ENCODE results near the gene WDR41.

The WDR41 gene

DNA sequence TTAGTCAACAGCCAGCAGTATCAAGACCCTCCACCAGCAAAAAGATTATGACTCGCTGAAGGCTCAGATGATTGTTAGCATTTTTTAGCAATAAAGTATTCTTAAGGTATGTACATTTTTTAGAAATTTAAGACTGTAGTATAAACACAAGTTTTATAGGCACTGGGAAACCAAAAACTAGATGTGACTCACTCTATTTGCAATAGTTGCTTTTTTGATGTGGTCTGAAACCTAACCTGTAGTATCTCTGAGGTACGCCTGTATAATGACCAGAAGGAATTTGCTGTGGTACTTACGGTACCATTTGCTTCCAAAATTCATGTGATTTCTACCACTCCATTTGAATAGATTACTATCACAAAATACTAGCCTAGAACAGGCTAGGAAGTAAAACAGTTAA is 60.8 kb downstream of the WDR41 start:
- H3K36me3 Mint-ChIP-seq (ENCODE audit: low read depth), result peaks cover 72% of the 10 kb centered on the region
- no peak overlapping the region for H3K4me3 Mint-ChIP-seq
- H3K27me3 Mint-ChIP-seq, result no peaks in the 10 kb centered on the region
- no peaks in the 10 kb centered on the region for H3K4me1 Mint-ChIP-seq (ENCODE audit: low read depth)
- H3K9me3 Mint-ChIP-seq, result no peaks in the 10 kb centered on the region
- intact Hi-C loops (cut with micrococcal nuclease), result no loop called here
- no peak overlapping the region for H3K27ac Mint-ChIP-seq

DNA sequence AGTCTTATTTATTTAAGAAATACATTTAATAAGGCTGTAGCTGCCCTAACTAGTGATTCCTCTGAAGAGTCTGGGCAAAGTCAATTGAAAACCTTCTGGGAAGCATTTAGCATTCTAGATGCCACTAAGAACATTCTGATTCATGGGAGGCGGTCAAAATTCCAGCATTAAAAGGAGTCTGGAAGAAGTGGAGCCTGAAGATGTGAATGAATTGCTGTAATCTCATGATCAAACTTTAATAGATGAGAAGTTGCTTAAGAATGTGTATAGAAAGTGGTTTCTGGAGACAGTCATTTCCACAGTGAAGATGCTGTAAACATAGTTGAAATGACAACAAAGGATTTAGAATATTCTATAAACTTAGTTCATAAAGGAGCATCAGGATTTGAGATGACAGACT is 61.4 kb downstream of the WDR41 start:
- Mint-ChIP-seq H3K27me3 (no peaks in the 10 kb centered on the region), H3K9me3 (no peaks in the 10 kb centered on the region), H3K4me3 (no peak overlapping the region), H3K4me1 (ENCODE audit: low read depth) (no peaks in the 10 kb centered on the region), H3K36me3 (ENCODE audit: low read depth) (peaks cover 72% of the 10 kb centered on the region), H3K27ac (no peak overlapping the region)
- intact Hi-C loops (cut with micrococcal nuclease), result no loop called here

DNA sequence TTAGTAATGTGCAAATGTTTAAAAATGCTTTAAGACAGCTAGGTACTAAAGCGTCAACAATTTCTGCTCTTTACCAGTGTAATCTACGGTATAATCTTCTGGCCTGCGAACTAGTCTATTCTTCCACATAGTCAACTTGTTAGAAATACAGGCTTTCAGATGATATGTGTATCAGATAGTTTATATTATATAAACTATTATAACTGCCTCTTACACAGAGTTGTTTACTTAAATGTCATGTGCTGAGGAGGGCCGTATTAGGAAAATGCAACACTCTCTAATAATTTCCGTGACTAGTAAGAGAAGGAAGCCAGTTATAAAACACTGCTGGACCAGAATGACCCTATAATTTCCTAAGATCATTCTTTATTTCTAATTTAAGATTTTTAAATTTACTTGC is 63.6 kb downstream of the WDR41 start:
- H3K27ac Mint-ChIP-seq, result no peak overlapping the region
- intact Hi-C loops (cut with micrococcal nuclease), result no loop called here
- peaks cover 69% of the 10 kb centered on the region for H3K36me3 Mint-ChIP-seq (ENCODE audit: low read depth)
- no peaks in the 10 kb centered on the region for H3K9me3 Mint-ChIP-seq
- H3K4me3 Mint-ChIP-seq, result no peak overlapping the region
- H3K4me1 Mint-ChIP-seq (ENCODE audit: low read depth), result no peaks in the 10 kb centered on the region
- H3K27me3 Mint-ChIP-seq, result no peaks in the 10 kb centered on the region

DNA sequence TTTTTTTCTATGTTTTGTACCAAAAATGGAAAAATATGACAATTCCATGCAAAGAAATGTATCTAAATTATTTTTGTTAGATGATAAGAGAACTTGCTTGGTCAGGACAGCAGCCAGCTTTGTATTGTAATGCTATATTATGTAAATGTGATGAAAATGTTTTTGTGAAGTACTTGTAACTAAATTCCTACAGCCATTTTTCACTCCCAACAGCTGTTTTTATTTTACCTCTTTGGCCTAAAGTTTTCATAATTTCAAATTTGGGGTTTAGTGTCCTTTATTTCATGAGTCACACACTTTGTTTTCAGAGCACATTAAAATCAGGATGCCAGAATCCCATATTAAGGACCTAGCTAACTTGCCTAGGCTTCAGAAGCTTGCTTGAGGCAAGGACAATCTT is 64.1 kb downstream of the WDR41 start:
- Mint-ChIP-seq H3K4me3 (no peak overlapping the region), H3K36me3 (ENCODE audit: low read depth) (peaks cover 64% of the 10 kb centered on the region), H3K4me1 (ENCODE audit: low read depth) (no peaks in the 10 kb centered on the region), H3K27me3 (no peaks in the 10 kb centered on the region), H3K27ac (no peak overlapping the region), H3K9me3 (no peaks in the 10 kb centered on the region)
- intact Hi-C loops (cut with micrococcal nuclease), result no loop called here

DNA sequence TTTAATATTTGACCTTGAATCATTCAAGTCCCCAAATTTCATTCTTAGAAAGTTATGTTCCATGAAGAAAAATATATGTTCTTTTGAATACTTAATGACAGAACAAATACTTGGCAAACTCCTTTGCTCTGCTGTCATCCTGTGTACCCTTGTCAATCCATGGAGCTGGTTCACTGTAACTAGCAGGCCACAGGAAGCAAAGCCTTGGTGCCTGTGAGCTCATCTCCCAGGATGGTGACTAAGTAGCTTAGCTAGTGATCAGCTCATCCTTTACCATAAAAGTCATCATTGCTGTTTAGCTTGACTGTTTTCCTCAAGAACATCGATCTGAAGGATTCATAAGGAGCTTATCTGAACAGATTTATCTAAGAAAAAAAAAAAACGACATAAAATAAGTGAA is 65.4 kb downstream of the WDR41 start:
- Mint-ChIP-seq H3K27ac (no peak overlapping the region), H3K27me3 (no peaks in the 10 kb centered on the region), H3K4me1 (ENCODE audit: low read depth) (no peaks in the 10 kb centered on the region), H3K36me3 (ENCODE audit: low read depth) (peaks cover 53% of the 10 kb centered on the region), H3K4me3 (no peak overlapping the region), H3K9me3 (no peaks in the 10 kb centered on the region)
- intact Hi-C loops (cut with micrococcal nuclease), result no loop called here

DNA sequence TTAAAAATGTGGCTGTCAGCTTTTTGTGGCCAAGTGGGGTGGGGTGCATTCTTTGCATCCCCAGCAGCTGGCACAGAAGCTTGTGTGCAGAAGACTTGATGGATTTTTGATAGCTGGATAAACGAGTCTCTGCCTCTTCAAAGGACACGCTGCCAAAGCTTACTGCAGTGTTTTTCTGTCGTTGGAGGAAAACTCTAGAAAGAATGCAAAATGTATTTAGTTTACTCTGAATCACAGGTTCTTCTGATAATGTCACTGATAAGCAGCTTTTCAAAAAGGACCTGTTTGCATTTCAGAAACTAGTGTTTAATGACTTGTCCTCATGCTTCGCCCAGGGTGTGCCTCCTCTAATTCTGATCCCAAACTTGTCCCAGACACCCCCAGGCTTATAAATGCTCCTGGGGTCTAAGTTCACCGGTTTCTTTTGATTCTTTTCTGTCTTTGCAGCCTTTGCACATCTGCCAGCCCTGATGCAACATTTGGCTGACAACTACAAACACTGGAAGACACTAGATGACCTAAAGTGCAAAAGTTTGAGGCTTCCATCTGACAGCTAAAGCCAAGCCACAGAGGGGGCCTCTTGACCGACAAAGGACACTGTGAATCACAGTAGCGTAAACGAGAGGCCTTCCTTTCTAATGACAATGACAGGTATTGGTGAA is 66.0 kb downstream of the WDR41 start:
- Mint-ChIP-seq H3K4me1 (ENCODE audit: low read depth) (no peaks in the 10 kb centered on the region), H3K36me3 (ENCODE audit: low read depth) (peaks cover 48% of the 10 kb centered on the region), H3K4me3 (no peak overlapping the region), H3K9me3 (no peaks in the 10 kb centered on the region), H3K27ac (no peak overlapping the region), H3K27me3 (no peaks in the 10 kb centered on the region)
- intact Hi-C loops (cut with micrococcal nuclease), result no loop called here

DNA sequence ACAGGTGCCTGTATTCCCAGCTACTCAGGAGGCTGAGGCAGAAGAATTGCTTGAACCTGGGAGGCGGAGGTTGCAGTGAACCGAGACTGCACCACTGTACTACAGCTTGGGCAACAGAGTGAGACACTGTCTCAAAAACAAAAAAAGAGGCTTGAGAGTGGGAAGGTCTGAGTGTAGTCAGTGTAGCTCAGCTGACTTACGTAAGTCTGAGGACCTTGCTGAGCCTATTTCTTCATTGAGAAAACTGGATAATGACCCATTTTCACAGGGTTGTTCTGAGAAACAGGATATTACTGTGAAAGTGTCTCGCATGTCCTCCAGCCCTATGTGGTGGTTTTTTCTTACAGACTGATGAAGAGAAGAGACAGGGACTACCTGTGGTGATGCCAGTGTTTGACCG is 66.7 kb downstream of the WDR41 start:
- Mint-ChIP-seq H3K4me3 (no peak overlapping the region), H3K27ac (no peak overlapping the region), H3K4me1 (ENCODE audit: low read depth) (no peaks in the 10 kb centered on the region), H3K36me3 (ENCODE audit: low read depth) (peaks cover 43% of the 10 kb centered on the region), H3K27me3 (no peaks in the 10 kb centered on the region), H3K9me3 (no peaks in the 10 kb centered on the region)
- intact Hi-C loops (cut with micrococcal nuclease), result no loop called here

DNA sequence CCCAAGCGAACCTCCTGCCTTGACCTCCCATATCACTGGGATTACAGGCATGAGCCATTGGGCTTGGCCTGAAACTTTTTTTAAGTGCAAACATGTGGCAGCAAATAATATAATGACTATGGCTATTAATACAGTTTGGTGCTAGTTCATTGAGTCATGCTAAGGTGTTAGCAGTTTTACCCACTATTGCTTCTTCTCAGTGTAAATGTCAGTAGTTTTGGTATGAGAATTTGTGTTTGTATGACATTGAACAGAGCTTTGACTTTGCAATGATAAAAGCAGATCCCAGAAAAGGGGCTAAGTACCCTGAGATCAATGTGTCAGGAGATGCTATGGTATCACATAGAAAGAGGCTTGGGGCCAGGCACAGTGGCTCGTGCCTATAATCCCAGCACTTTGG is 67.2 kb downstream of the WDR41 start:
- no peaks in the 10 kb centered on the region for H3K9me3 Mint-ChIP-seq
- no peak overlapping the region for H3K4me3 Mint-ChIP-seq
- H3K4me1 Mint-ChIP-seq (ENCODE audit: low read depth), result no peaks in the 10 kb centered on the region
- peaks cover 40% of the 10 kb centered on the region for H3K36me3 Mint-ChIP-seq (ENCODE audit: low read depth)
- intact Hi-C loops (cut with micrococcal nuclease), result no loop called here
- no peak overlapping the region for H3K27ac Mint-ChIP-seq
- no peaks in the 10 kb centered on the region for H3K27me3 Mint-ChIP-seq

DNA sequence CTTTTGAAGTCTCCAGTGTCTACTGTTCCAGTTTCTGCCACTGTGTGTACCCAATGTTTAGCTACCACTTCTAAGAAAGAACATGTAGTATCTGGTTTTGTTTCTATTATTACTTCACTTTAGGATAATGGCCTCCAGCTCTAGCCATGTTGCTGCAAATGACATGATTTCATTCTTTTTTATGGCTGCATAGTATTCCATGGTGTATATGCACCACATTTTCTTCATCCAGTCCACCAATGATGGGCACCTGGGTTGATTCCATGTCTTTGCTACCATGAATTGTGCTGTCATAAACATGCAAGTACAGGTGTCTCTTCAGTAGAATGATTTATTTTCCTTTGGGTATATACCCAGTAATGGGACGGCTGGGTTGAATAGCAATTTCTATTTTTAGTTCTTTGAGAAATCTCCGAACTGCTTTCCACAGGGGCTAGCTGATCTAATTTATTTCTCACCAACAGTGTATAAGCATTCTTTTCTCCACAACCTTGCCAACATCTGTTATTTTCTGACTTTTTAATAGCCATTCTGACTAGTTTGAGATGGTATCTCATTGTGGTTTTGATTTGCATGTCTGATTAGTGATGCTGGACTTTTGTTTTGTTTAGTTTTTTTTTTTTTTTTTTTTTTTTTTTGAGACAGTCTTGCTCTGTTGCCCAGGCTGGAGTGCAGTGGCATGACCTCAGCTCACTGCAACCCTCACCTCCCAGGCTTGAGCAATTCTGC is 68.9 kb downstream of the WDR41 start:
- no peak overlapping the region for H3K27ac Mint-ChIP-seq
- peaks cover 32% of the 10 kb centered on the region for H3K36me3 Mint-ChIP-seq (ENCODE audit: low read depth)
- H3K4me1 Mint-ChIP-seq (ENCODE audit: low read depth), result no peaks in the 10 kb centered on the region
- no peaks in the 10 kb centered on the region for H3K9me3 Mint-ChIP-seq
- no peaks in the 10 kb centered on the region for H3K27me3 Mint-ChIP-seq
- intact Hi-C loops (cut with micrococcal nuclease), result no loop called here
- no peak overlapping the region for H3K4me3 Mint-ChIP-seq

DNA sequence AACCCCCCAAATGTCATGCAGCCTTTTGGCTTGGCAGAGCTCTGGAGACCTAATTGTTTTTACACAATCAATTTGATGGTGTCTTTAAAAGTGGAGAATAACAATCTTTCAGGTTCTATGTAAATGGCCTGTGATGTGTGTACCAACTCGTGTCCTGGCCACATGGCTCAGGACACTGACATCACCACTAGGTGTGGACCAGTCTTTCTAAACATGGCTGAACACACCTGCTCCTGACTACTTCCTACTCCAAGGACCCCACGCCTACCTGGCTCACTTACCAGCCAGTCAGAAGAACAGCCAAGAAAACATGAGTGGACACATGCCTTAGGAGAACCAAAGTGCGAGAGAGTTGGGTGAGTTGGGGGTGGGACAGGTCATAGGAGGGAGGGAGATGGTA is 71.2 kb downstream of the WDR41 start:
- Mint-ChIP-seq H3K4me1 (ENCODE audit: low read depth) (no peaks in the 10 kb centered on the region), H3K9me3 (no peaks in the 10 kb centered on the region), H3K36me3 (ENCODE audit: low read depth) (peaks cover 21% of the 10 kb centered on the region), H3K4me3 (no peak overlapping the region), H3K27ac (no peak overlapping the region), H3K27me3 (no peaks in the 10 kb centered on the region)
- intact Hi-C loops (cut with micrococcal nuclease), result no loop called here

DNA sequence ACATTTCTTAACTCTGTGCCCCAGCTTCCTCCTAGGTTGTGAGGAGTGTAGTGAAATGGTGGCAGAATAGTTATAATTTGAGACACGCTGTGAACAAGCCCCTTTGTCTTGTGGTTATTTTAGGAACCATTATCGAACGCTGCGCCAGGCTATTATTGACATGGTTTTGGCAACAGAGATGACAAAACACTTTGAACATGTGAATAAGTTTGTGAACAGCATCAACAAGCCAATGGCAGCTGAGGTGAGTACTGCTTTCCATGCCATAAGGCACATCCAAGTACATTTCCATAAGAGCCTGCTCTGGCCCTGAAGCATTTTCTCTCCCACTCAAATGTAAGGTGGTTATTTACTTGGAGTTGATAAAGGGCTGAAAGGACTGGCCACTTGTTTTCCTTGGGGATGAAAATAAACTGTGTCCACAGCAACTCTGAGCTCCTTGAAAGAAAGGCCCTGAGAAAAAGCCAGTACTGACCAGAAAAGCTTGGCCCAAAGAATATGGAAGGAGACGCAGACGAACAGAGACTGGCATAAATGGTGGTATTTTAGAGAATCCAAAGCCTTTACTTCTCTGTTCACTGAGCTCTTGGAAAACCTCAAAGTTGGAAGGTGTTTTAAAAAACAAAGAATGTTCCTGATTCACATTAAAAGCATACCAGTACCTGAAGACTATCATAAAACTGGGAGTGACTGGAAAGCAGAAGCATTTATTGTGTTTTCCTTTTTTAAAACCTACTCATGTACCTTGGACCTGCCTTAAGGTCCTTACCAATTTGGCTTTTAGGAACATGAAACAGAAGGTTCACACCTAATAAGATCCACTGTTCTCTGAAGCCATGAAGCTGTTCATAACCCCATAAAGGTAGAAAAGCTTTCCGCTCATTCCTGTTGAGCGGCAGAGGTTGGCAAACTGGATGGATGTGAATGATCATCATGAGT is 72.2 kb downstream of the WDR41 start:
- no peaks in the 10 kb centered on the region for H3K9me3 Mint-ChIP-seq
- intact Hi-C loops (cut with micrococcal nuclease), result no loop called here
- H3K36me3 Mint-ChIP-seq (ENCODE audit: low read depth), result peaks cover 10% of the 10 kb centered on the region
- H3K27me3 Mint-ChIP-seq, result no peaks in the 10 kb centered on the region
- H3K27ac Mint-ChIP-seq, result no peak overlapping the region
- H3K4me1 Mint-ChIP-seq (ENCODE audit: low read depth), result no peaks in the 10 kb centered on the region
- H3K4me3 Mint-ChIP-seq, result no peak overlapping the region

DNA sequence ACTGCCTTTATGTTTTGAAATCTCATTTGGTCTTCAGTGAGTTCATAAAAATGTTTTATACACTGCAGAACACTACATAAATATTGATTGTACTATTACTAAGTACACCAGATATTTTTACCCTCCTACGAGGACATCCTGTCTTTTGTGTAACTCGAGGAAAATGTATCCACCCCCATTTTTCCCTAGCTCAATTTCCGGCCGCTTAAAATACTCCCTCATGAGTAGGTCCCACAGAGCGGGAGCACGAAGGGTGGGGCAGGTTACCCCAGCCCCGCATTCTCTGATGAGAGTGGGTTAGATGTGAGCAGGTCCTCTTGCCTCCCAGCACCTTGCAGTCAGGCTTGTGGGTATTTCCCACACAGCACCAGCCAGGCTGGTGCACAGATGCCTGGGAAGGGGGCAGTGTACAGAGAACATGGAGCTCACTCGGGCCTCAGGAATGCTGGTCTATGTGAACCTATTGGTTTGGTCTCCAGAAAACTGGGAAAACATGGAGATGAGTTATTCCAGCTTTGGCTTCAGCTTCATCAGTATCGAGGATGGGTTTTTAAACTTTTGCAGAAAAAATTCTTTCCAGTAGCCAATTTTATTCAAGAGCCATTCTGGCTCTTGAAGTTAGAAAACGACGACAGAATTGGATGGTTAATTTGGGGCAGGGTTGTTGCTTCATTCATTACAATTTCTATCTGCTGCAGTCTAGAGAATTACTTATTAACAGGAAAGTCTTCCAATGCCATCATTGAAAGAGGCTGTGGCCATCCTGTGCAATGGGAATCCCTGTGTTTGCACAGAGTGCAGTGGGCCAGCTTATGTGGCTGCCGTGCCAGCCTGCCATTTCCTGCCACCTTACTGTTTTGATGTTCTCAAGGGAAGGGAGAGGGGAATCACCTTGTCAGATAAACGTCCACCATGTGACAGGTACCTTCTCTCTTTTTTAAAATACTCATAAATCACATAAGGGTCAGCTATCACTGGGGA is 73.2 kb downstream of the WDR41 start:
- Mint-ChIP-seq H3K27ac (no peak overlapping the region), H3K9me3 (no peaks in the 10 kb centered on the region), H3K36me3 (ENCODE audit: low read depth) (peaks cover 4% of the 10 kb centered on the region), H3K4me1 (ENCODE audit: low read depth) (no peaks in the 10 kb centered on the region), H3K4me3 (no peak overlapping the region), H3K27me3 (no peaks in the 10 kb centered on the region)
- intact Hi-C loops (cut with micrococcal nuclease), result no loop called here

DNA sequence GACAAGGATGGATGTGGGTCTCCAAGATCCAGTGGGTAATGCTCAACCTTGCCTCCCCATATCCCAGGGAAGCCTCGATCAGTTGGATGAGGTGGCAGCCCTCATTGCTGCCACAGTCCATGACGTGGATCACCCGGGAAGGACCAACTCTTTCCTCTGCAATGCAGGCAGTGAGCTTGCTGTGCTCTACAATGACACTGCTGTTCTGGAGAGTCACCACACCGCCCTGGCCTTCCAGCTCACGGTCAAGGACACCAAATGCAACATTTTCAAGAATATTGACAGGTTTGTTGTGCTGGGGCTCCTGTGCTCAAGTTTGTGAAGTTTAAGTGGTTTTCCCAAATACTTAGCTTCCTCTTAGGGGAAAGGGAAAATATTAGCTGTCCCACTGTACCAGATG is 74.0 kb downstream of the WDR41 start:
- no peaks in the 10 kb centered on the region for H3K36me3 Mint-ChIP-seq (ENCODE audit: low read depth)
- no peaks in the 10 kb centered on the region for H3K9me3 Mint-ChIP-seq
- intact Hi-C loops (cut with micrococcal nuclease), result no loop called here
- no peaks in the 10 kb centered on the region for H3K27me3 Mint-ChIP-seq
- no peaks in the 10 kb centered on the region for H3K4me1 Mint-ChIP-seq (ENCODE audit: low read depth)
- H3K27ac Mint-ChIP-seq, result no peak overlapping the region
- H3K4me3 Mint-ChIP-seq, result no peak overlapping the region

Measured in dendritic cell treated with granulocyte-macrophage colony-stimulating factor and Interleukin-4, amounts not matched to agents 40 ng/mL and 50 ng/mL, for 4 days (primary cell).